Prostate gland (tissue), 2 donors: ENCODE measurements around the gene IPO5.

Source experiments
- CTCF ChIP-seq, 4 experiments: fragments of 200-600 bp in 2 of 4; fragments of 450-650 bp in 2 of 4; sonication (generic) in 2 of 4; IDR thresholded peaks; 1 replicate in 3 of 4; 2 replicates in 1 of 4; pipeline ENCODE4 v1.5.1; 2016 to 2019; ENCODE audit warnings: antibody characterized with exemption in 4 of 4, mild to moderate bottlenecking in 2 of 4, moderate library complexity in 2 of 4
- POLR2A ChIP-seq: fragments of 450-650 bp; IDR thresholded peaks from one replicate; pipeline ENCODE4 v1.6.1; 2016; ENCODE audit warnings: antibody characterized with exemption, mild to moderate bottlenecking
- POLR2AphosphoS5 ChIP-seq: sonication (generic); formaldehyde crosslinking; IDR thresholded peaks from one replicate; pipeline ENCODE4 v1.6.1; 2017; ENCODE audit warnings: antibody characterized with exemption

- TF ChIP-seq CTCF (IDR thresholded peaks at IDR 0.05): no peak
- no peak for TF ChIP-seq POLR2A
- no peak for TF ChIP-seq POLR2AphosphoS5
Observed at GRCh38 chr13:97975280-97975847, 21.9 kb downstream of the IPO5 start.
